NCI-H1417 treated with DMSO at 0.1 percent for 48 hours (cell line): ENCODE data around the gene NOX5.

Experiments
- DNase-seq: peaks from one replicate; lab custom pipeline; 2025; lab: John Stamatoyannopoulos, UW

NOX5 gene

GRCh38 chr15:69018951-69019350 is 4.5 kb downstream of the NOX5 start:
- no peak for DNase-seq

GRCh38 chr15:69021895-69022294 is 7.4 kb downstream of the NOX5 start:
- no peak for DNase-seq

GRCh38 chr15:69025320-69025719 is 10.8 kb downstream of the NOX5 start:
- DNase-seq, result no peak

- DNase-seq, result no peak
Measured at GRCh38 chr15:69026355-69026754, 11.9 kb downstream of the NOX5 start.

GRCh38 chr15:69027976-69028518 is 13.6 kb downstream of the NOX5 start:
- no peak for DNase-seq

- no peak for DNase-seq
Measured at GRCh38 chr15:69031013-69032001, 16.8 kb downstream of the NOX5 start.

GRCh38 chr15:69032031-69032430 is 17.5 kb downstream of the NOX5 start:
- no peak for DNase-seq

GRCh38 chr15:69032703-69033373 is 18.3 kb downstream of the NOX5 start:
- no peak for DNase-seq

- DNase-seq, result no peak
Measured at GRCh38 chr15:69034352-69034751, 19.9 kb downstream of the NOX5 start.

GRCh38 chr15:69035205-69035917 is 20.9 kb downstream of the NOX5 start:
- DNase-seq, result no peak

- DNase-seq, result no peak
Measured at GRCh38 chr15:69035918-69036258, 21.4 kb downstream of the NOX5 start.

- no peak for DNase-seq
Measured at GRCh38 chr15:69036826-69037225, 22.3 kb downstream of the NOX5 start.

- DNase-seq, result no peak
Measured at GRCh38 chr15:69037482-69037881, 23.0 kb downstream of the NOX5 start.

GRCh38 chr15:69037977-69038376 is 23.5 kb downstream of the NOX5 start:
- DNase-seq, result no peak

GRCh38 chr15:69038508-69038907 is 24.0 kb downstream of the NOX5 start:
- DNase-seq, result no peak

- DNase-seq, result no peak
Measured at GRCh38 chr15:69039516-69040225, 25.2 kb downstream of the NOX5 start.

GRCh38 chr15:69042531-69042930 is 28.0 kb downstream of the NOX5 start:
- no peak for DNase-seq

GRCh38 chr15:69045802-69046201 is 31.3 kb downstream of the NOX5 start:
- no peak for DNase-seq

- no peak for DNase-seq
Measured at GRCh38 chr15:69046781-69047180, 32.3 kb downstream of the NOX5 start.

- no peak for DNase-seq
Measured at GRCh38 chr15:69049976-69050375, 35.5 kb downstream of the NOX5 start.

- no peak for DNase-seq
Measured at GRCh38 chr15:69055251-69055650, 40.8 kb downstream of the NOX5 start.

GRCh38 chr15:69056365-69056764 is 41.9 kb downstream of the NOX5 start:
- no peak for DNase-seq
